SK-N-MC (cell line): Measurements from ENCODE around the gene FOXO1.

Source experiments
- EZH2 ChIP-seq: fragments of 200-600 bp; sonication (generic); IDR thresholded peaks from one replicate; pipeline ENCODE4 v1.6.1; 2017; ENCODE audit warnings: antibody characterized with exemption
- POLR2AphosphoS5 ChIP-seq: IDR thresholded peaks from 2 replicates; pipeline ENCODE4 v1.6.1; 2012; ENCODE audit warnings: mild to moderate bottlenecking, low read depth, low read length, borderline replicate concordance

DNA sequence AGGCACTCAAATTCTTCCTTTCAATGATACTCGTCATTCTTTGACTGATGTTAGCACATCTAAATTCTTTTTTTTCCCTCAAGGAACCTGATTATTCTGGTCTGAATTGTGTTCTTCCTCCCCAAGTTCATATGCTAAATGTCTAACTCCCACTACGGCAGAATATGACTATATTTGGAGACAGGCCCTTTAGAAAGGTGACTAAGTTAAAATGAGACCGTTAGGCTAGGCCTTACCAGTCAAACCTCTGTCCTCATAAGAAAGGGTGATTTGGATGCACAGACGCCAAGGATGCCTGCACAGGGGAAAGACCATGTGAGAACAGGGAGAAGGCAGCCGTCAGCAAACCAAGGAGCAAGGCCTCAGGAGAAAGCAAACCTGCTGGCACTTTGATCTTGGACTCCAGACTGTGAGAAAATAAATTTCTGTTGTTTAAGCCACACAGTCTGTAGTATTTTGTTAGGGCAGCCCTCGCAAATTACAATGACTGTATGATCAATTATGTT lies 13.1 kb upstream of the FOXO1 start:
- TF ChIP-seq POLR2AphosphoS5 (no peak), EZH2 (no peak)
